ENCODE results near the gene MAP4K5. TPM values are rescaled to one million over a fixed set of nuclear protein-coding genes. Genes with fewer than 3 reads are reported as not detected.

The MAP4K5 gene
- polyA plus RNA-seq, 2 of the 4 experiments (the other 2 are of a cell fraction): 18.7 to 30.8 TPM

- TF ChIP-seq BCL3 (IDR thresholded peaks at IDR 0.05): no peak
These were observed 4.4 kb downstream of the MAP4K5 start (continued) for GRCh38 chr14:50528000-50528399.

- DNase-seq (ENCODE audit: low read depth in 1 of 2, low spot score in 1 of 2) (no peak), ATAC-seq (no peak), FAIRE-seq (no peak)
- POLR2A ChIA-PET: no interaction called here
- Histone ChIP-seq H3K4me1 (peaks cover 49% of the 10 kb centered on the region), H3K9me3 (no peaks in the 10 kb centered on the region), H3K27ac (no peak overlapping the region), H3K4me3 (no peak overlapping the region), H3K4me2 (no peak overlapping the region)
- CTCF ChIA-PET: interaction anchor here (1.3 to 2.9 kb wide), 2 partner anchors 7 to 204 kb away, joined by 3 to 10 read pairs; partner anchors contain the start of gene MAP4K5
- no peak for TF ChIP-seq NFE2L2 (conservative IDR thresholded peaks at IDR 0.05; ENCODE audit: low read length)
- no peak for TF ChIP-seq TFCP2L1 (CRISPR knock-in tag; IDR thresholded peaks at IDR 0.05)
- TF ChIP-seq NPAS2 (CRISPR knock-in tag; IDR thresholded peaks at IDR 0.05; ENCODE audit: borderline replicate concordance): no peak
- TF ChIP-seq FOXS1 (CRISPR knock-in tag; IDR thresholded peaks at IDR 0.05): no peak
- no peak for TF ChIP-seq RNF2 (IDR thresholded peaks at IDR 0.05; ENCODE audit: borderline replicate concordance, low read depth)
- no peak for TF ChIP-seq RCOR1 (IDR thresholded peaks at IDR 0.05; ENCODE audit: low read depth, low read length)
- TF ChIP-seq RAD21 (conservative IDR thresholded peaks at IDR 0.05 in 1 of 2, IDR thresholded peaks at IDR 0.05 in 1 of 2): no peak
- TF ChIP-seq SMC3 (IDR thresholded peaks at IDR 0.05): no peak
- no peak for TF ChIP-seq KDM1A (IDR thresholded peaks at IDR 0.05; ENCODE audit: low read depth)
- TF ChIP-seq ZSCAN20 (CRISPR knock-in tag; IDR thresholded peaks at IDR 0.05): no peak
- TF ChIP-seq EHF (CRISPR knock-in tag; IDR thresholded peaks at IDR 0.05): no peak
- no peak for TF ChIP-seq CBX2 (IDR thresholded peaks at IDR 0.05; ENCODE audit: borderline replicate concordance, low read depth)
- no peak for TF ChIP-seq NR3C1 (IDR thresholded peaks at IDR 0.05)
- WGBS (ENCODE audit: missing lambda C conversion rate): 90% methylated on average over 6 of the region's 6 CpGs
These were observed 7.4 kb downstream of the MAP4K5 start for GRCh38 chr14:50524731-50525515.

GRCh38 chr14:50524060-50524459, 8.3 kb downstream of the MAP4K5 start:
- POLR2A ChIA-PET: no interaction called here

More at GRCh38 chr14:50524060-50524459, 8.3 kb downstream of the MAP4K5 start:
- no peak overlapping the region for H3K4me3 ChIP-seq
- peaks cover 40% of the 10 kb centered on the region for H3K4me1 ChIP-seq
- FAIRE-seq (no peak), ATAC-seq (no peak), DNase-seq (ENCODE audit: low read depth in 1 of 2, low spot score in 1 of 2) (no peak)
- no peak overlapping the region for H3K4me2 ChIP-seq
- TF ChIP-seq HMGXB4 (CRISPR knock-in tag; IDR thresholded peaks at IDR 0.05; ENCODE audit: borderline replicate concordance): no peak
- no peak for TF ChIP-seq HEYL (CRISPR knock-in tag; IDR thresholded peaks at IDR 0.05)
- TF ChIP-seq HOXB5 (CRISPR knock-in tag; IDR thresholded peaks at IDR 0.05): no peak
- no peak for TF ChIP-seq EHMT2 (IDR thresholded peaks at IDR 0.05; ENCODE audit: low read depth)
- no peak for TF ChIP-seq KDM5A (IDR thresholded peaks at IDR 0.05)
- TF ChIP-seq ATOH8 (CRISPR knock-in tag; IDR thresholded peaks at IDR 0.05; ENCODE audit: low read depth): no peak
- no peak for TF ChIP-seq MAFK (IDR thresholded peaks at IDR 0.05; ENCODE audit: partially characterized antibody)
- no peak for TF ChIP-seq FOSL2 (IDR thresholded peaks at IDR 0.05)
- TF ChIP-seq FOSL2 (CRISPR knock-in tag; IDR thresholded peaks at IDR 0.05): no peak
- TF ChIP-seq HOXA7 (CRISPR knock-in tag; IDR thresholded peaks at IDR 0.05): no peak
- TF ChIP-seq POLR2A (IDR thresholded peaks at IDR 0.05; ENCODE audit: low read length): no peak
- TF ChIP-seq E2F6 (IDR thresholded peaks at IDR 0.05; ENCODE audit: borderline replicate concordance, low read depth): no peak
- TF ChIP-seq JUNB (IDR thresholded peaks at IDR 0.05): no peak
- no peak for TF ChIP-seq TP53 (CRISPR knock-in tag; IDR thresholded peaks at IDR 0.05)
- no peak for TF ChIP-seq MAX (IDR thresholded peaks at IDR 0.05)
- no peak for TF ChIP-seq RAD21 (conservative IDR thresholded peaks at IDR 0.05 in 1 of 2, IDR thresholded peaks at IDR 0.05 in 1 of 2)
- no peak for TF ChIP-seq ESRRA (IDR thresholded peaks at IDR 0.05; ENCODE audit: borderline replicate concordance, low read length)
- TF ChIP-seq PHF8 (IDR thresholded peaks at IDR 0.05; ENCODE audit: borderline replicate concordance, low read depth): no peak
- TF ChIP-seq HDAC2 (IDR thresholded peaks at IDR 0.05): no peak
- CTCF ChIA-PET: interaction anchor here (1.3 to 2.9 kb wide), 2 partner anchors 8 to 203 kb away, joined by 3 to 10 read pairs; partner anchors contain the start of gene MAP4K5
- H3K9me3 ChIP-seq: no peaks in the 10 kb centered on the region
- no peak overlapping the region for H3K27ac ChIP-seq
- 88% methylated on average over 2 of the region's 2 CpGs for whole genome bisulfite sequencing (ENCODE audit: missing lambda C conversion rate)

Data from A549 (cell line).